ENCODE results near the gene MED25.

GRCh38 chr19:49877879-49878743 lies 60.0 kb downstream of the MED25 start:
- TF ChIP-seq CTCF (conservative IDR thresholded peaks at IDR 0.05; ENCODE audit: low read length) (no peak), EZH2phosphoT487 (IDR thresholded peaks at IDR 0.05; ENCODE audit: borderline replicate concordance) (no peak)

Data from Loucy (cell line).